Stimulated activated CD8-positive, alpha-beta memory T cell treated with anti-CD3 and anti-CD28 coated beads, Interleukin-12 subunit alpha, Interleukin-12 subunit beta, amount 100 ng/mL, for 4 hours (primary cell): ENCODE results near the gene FBXO31.

Source experiments
- DNase-seq: peaks from one replicate; pipeline ENCODE4 v3.0.0-alpha.2; 2020; ENCODE audit warnings: low read depth

Gene FBXO31

DNA sequence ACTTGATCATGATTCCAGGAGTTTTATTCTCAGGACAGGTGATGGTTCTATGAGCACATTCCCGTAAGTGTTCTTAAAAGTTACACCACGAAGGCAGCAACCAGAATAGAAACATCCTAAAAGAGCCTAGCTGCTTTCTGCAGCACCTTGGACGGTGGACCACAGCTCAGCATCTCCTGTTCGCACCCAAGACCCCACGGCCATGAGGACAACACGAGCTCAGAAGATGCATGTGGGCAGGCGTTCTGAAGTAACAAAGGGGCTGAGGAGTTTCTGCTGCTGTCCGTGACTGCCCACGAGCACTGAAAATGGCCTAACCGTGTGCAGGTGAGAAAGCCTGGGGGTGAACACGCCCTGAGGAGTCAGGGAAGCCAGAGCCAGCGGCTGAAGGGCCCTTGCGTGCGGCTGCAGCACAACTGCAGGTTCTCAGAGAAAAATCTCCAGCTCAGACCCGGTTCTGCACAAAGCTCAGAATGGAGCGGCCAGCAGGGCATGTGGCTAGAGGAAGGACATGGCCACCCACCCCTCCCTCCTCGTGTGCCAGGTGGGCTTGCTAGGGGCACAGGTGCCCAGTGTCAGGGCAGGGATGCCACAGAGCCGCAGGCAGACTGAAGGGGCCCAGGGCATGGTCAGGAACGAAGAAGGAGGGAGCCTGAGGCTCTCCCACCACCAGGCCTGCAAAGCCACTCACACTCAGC lies 55.6 kb downstream of the FBXO31 start:
- no peak for DNase-seq

DNA sequence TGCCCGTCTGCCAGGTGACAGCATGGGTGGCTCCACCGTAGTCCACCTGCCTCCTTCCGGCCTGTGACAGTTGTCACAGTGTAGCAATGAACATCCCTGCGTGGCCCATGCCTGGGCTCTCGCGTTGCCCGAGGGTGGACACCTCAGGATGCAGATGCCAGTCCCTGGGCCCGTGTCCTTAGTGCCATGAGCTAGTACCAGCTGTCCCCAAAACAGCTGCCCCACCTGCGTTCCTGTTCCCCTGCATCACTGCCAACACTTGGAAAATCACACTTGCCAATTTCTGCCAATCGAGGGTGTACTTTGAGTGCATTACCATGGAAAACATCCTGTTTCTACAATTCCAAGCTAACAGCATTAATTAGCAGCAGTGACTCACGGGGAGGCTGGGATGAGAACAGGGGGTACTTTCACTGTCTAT lies 57.4 kb downstream of the FBXO31 start:
- DNase-seq = no peak

DNA sequence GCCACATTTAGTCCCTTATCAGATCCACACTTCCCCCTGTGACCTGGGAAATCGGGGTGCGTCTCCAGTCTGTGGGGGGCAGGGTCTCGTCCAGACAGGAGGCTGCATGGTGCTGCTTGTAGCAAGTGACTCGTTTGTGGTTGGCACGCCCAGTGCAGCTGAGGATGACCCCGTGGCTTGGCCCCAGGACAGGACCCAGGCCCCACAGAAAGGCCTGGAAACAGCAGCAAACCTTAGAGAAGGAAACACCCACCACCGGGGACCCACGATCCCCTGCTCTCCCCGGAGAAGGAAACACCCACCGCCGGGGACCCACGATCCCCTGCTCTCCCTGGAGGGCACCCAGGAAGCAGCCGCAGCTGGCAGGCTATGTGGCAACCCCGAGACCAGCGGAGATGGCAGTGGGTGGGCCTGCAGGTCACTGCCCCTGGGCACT lies 58.1 kb downstream of the FBXO31 start:
- no peak for DNase-seq

DNA sequence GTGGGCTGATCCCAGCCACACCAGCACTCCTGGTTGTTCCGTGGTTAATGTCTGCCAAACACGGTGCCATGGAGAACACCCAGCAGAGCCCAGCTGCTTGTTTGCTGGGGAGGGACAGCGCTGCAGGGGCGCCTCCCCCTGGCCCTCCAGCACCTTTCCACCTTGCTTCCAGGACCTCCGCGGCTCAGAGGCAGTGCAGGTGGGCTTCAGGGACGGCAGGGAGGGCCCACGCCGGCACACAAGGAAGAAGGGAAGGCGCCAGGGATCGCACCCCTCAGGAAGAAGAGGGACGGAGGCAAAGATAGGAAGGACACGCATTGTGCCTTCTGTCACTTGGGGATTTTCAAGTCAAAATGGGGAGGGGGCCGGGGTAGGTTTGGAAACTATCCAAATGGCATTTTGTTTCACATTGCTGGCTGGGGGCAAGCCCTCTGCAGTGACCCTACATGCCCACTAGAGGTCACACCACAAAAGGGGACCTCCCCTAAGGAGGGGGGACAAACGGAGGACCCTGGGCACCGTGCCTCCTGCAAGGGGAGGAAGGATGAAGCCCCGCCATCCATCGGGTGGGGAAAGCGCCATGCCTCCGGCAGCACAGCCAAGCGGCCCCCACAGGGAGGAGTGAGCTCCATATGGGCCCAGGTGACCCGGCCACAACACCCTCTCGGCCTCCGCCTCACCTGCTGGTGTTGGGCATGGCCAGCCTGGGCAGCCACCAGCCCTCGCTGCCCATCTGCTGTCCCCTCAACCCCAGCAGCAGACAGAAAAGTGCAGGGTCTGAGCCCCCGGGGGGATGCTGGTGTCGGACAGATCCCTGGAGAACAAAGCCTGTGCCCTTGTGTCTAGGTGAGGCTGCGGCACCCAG lies 58.9 kb downstream of the FBXO31 start:
- no peak for DNase-seq

DNA sequence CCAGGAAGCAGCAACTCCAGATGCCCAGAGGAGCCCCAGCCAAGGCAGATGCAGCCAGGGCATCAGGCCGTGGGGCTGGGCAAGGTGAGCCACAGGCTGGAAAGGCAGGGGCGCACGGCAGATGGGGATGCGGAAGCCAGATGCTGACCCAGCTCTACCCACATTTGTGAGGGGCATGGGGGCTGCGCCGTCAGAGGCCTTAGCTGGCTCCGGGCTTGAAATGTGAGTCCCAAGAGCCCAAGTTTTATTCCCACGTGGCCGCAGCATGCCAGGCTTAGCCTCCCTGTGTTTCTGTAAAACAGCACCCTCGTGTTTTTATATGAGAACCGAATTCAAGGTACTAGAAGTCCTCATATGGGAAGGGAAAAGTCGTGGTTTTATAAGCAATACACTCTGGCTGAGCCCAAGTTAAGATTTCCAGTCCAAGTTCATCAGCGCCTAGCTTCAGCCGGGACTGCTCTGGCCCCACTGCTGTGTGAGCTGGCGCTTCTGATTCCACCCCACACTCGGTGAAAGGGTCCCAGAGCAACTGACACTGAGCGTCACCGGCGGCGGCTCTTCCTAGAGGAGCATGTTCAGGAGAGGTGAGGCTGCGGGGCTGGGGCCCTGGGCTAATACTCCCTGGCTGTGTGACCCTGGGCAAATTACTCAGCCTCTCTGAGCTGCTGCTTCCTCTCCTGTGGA lies 59.7 kb downstream of the FBXO31 start:
- no peak for DNase-seq

DNA sequence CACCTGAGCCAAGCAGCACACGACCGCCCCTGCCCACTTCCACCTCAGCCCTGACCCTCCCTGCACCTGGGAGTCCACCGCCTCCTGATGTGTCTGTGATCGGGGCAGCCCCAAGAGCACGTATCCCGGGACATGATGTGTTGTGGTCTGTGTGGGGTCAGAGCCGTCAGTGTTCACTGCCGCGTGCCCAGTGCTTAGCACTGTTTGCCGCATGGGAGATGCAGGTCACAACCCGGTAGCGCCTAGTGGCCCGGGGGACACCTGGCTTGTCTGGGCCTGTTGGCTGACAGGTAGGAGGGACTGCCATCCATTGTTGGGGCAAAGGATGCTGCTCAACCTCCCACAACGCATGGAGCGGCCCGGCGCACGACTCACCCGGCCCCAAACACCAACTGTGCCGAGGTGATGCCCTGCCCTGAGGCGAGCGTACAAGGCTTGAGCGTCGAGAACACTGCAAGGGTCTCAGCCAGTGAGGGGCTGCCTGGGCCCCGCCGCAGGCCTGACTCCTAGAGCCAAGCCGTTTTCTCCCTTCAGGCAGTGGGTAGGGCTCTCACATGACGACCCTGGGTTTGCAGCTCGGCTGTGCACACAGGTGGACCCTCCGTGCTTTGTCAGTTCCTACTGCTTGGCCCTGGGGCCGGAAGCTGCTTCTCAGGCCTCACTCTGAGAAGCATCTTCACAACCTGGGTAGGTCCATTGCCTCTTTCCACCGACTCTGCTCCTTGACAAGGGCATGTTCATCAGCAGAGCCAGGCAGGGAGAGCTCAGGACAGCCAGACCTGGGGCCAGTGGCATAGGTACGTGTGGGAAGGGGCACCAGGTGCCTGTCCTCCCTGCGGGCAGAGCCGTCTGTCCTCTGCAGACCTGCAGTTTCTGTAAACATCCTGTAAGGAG lies 60.5 kb downstream of the FBXO31 start:
- DNase-seq = no peak

DNA sequence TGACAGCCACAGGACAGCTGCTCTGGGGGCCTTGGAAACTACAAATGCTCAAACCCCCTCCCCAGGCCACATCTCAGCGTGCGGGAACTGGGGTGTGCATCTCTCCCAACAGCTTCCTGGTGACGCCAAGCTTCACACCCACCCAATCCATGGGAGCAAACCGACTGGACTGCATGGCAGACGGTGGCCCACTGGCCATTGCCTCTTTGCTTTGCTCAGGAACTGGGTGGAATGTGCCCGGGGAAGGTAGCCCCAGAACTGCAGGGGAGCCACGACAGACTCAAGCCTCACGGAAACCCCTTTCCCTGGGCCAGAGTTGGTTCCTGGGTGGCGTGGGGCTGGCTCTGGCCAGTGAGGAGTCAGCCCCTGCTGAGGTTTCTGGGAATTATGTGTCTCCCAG lies 61.2 kb downstream of the FBXO31 start:
- DNase-seq = no peak

DNA sequence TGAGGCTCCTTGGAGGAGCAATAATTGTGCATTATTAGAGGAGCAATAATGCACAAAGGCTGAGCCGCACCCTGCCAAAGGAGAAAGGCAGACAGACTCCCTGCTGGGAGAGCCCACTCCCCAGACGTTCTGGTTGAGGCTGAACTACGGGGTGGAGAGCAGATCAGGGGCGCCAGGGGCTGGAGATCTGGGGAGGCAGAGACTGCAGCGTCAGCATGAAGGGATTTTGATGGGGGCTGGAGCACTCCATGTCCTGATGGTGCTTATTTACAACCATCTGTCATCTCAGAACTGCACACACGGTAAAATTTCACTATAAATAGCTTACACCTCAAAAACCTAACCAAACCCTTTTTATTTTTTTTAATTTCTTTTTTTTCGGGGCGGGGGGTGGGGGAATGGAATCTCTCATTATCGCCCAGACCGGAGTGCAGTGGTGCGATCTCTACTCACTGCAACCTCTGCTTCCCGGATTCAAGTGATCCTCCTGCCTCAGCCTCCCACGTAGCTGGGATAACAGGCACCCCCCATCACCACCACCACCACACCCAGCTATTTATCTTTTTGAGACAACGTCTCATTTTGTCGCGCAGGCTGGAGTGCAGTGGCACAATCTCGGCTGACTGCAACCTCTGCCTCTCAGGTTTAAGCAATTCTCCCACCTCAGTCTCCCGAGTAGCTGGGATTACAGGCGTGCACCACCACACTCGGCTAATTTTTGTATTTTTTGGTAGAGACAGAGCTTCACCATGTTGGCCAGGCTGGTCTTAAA lies 62.1 kb downstream of the FBXO31 start:
- DNase-seq = no peak

DNA sequence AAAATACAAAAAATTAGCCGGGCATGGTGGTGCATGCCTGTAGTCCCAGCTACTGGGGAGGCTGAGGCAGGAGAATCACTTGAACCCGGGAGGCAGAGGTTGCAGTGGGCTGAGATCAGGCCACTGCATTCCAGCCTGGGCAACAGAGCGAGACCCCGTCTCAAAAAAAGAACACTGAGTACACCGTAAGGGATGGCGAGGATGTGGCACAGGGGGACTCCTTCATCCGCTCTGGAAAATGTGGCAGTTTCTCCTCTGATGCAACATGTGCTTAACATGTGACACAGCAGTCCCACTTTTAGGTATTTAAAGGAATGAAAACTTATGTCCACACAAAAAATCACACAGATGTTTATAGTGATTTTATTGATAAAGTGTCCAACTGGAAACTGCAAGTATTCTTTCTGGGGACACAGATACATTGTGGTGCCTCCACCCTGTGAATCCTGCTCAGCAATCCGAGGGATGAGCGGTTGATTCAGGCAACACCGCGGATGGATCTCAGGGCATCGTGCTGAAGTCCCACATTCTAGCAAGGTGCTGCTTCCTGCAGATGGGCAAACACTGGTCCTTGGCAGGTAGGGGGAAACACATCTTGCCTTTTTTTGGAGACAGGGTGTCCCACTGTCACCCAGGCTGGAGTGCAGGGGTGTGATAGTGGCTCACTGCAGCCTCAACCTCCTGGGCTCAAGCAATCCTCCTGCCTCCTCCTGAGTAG lies 62.9 kb downstream of the FBXO31 start:
- no peak for DNase-seq

DNA sequence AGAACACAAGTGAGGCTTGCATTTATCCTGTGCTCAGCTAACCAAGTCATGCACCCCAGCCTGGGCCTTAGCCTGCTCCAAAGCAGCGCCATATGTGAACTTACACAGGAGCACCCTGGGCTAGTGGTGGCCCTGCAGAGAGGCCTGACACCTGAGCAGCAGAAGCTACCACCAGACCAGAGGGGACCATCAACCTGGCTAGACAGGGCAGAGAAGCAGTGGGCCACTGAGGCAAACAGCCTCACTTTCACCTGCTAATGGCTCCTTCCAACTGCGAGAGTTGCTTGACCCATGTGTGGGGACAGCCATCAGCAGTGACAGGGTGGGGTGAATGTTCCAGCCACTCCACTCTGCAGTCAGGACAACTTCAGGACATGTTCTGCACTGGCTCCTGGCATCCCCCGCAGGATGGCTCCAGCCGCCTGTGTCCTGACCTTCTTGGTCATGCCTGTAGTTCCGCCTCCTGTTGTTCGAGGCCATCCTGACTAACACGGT lies 63.5 kb downstream of the FBXO31 start:
- no peak for DNase-seq

DNA sequence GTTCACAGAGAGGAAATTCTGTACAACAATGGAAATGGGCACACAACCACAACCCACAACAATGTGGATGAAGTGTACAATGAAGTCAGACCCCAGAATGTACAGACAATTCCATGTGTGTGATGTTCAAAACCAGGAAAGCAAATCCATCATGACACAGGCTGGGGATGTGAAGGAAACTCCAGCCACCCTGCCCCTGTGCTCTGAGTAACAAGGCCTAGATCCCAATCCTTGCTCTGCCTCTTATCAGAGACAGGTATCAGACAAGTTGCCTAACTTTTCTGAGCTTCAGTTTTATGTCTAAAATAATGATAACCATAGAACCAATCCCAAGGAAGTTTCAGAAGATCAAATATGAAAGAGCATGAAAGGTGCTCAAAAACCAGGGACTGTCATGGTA lies 64.6 kb downstream of the FBXO31 start:
- no peak for DNase-seq

DNA sequence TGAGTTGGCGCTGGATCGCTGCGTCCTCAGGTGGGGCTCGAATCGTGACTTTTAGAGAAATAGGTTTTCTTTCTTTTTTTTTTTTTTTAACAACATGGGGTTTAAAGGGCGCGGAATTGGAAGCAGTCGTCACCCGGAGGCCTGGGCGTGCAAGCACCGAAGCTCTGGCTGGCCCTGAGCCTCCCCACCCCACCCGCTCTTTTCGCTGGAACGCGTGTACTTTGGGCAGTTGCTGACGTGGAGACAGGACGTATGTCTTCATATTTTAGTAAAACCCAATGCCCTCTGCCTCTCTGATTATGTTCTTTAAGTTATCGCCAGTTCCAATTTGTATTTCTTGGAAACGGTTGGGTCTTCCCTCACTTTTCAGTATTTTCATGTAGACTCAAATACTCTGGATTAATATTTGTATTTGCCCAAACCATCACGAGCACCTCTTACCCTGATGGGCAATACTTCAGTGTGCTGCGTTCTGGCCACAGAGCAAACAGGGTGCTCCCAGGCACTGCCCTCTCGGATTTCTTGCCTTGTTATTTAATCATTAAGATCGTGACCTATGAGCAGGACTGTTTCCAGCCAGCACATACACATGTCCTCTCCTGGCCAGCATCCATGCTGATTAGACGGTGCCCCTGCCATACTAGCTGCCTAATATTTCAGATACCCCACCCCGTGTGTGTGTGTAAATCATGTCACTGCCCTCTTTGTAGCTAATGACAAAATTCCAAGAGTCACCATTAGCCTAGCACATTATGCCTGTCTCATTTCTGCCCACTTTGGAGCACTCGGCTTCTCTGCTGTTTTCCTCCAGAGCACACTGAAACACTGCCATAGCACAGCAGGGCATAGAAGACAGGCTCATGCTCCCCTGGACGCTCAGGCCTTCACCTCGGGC lies 65.6 kb downstream of the FBXO31 start:
- no peak for DNase-seq

DNA sequence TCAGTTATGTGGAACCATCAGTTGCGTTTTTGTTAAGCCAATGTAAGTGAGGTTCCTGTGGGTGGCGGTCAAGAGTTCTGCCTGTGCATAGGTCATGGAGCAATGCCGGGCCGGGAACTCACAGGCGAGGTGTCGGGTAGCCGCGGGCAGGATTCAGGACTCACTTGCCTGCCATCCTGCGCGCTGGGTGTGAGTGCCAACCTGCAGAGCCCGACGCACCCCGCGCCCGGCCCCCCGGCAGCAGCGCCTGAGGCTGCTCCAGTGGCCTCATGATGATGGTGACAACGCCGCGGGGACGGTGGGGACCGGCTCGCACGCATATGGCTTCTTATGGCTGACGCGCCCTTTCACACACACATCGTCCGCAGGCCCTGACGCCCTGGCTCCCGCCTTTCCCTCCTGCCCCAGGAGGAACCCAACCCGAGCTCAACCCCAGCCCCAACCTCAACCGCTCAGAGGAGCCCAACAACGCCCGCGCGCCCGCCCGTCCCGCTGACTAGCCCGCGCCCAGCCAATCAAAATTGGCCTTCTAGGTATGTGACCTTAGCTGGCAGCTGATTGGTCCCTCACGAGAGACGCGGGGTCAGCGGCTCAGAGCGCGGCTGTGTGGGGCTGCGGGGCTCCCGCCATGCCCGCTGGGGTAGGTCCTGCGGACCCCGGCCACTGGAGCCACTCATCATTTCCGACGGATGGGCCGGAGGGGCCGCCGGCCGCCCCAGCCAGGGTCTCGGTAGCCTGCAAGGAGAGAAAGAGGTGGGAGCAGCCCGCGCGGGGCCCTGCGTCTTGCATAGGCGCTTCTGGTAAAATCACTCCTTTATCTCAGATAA lies 66.4 kb downstream of the FBXO31 start, which contains the start of gene C16orf95:
TSS of gene C16orf95 (minus strand) at position 470 of the 827 bp plus-strand sequence. CDS start at position 320, 150 bp downstream.
- DNase-seq = peak; percentile 91

DNA sequence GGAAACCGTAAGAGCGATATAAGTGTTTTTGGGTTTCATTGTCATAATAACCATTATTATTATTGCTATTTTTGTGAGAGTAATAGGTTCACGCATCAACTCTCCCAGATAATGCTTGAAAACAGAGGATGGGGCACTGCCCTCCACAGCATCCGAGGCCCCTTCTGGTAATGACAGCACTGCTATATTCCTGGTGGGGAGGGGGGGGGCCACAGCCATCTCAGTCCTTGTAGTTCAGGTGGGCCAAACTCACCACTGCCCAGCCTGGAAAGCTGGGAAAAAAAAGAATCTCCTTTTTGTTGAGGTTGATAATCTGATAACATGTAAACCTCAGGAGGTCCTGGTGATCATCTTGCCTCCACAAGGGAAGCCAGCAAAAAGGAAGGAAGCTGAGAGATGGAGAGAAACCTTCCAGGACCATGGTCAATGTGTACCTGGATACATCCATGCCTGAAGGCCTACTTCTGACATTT lies 67.1 kb downstream of the FBXO31 start:
- no peak for DNase-seq

DNA sequence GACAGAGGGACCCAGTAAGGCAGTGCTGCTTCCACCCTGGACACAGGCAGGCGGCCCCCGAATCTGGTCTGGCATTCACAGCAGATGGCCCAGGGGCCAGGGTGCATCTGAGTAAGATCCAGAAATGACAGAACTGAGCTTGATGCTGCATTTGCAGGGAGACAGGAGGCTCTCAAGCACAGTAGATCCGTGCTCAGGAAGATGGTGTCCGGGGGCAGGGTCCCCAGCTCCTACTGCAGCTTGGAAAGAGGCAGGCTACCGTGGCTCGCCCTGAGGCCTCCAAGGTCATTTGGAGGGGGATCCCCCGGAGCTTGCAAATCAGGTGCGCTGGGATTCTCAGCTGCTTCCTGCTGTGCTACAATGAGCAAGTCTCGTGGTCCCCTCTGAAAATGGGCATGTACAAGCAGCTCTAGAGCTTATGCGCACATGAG lies 68.6 kb downstream of the FBXO31 start:
- no peak for DNase-seq

DNA sequence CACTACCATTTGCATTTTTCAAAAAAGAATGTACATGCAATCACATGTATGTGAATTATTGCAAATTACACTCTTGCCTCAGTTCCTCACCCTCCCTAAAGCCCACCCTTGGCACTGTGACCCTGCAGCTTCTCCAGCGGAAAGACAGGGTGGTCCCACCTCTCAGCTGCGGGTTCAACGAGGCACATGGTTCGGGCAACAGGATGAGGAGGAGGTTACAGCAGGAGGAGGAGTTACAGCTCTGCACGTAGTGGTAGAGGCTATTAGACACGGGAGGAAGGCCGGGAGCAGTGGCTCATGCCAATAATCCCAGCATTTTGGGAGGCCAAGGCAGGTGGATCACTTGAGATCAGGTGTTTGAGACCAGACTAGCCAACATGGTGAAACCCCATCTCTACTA lies 71.6 kb downstream of the FBXO31 start:
- no peak for DNase-seq

DNA sequence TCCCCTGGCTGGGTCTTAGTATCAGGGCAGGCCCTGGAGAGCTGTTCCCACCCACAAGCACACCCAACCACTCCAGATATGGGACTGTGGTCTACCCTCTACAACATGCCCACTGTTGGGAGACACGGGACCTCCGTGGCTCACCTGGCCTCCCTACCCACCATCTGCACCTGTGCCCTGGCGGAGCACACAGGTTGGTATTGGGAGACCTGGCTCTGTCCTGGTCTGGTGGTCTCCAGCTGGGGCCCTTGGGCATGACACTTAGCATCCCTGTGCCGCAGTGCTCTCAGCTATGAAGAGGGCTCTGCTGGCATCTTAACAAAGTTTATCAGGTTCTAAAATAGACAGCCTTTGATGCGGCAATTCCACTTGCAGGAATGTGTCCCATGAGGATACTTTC lies 72.2 kb downstream of the FBXO31 start:
- DNase-seq = no peak

DNA sequence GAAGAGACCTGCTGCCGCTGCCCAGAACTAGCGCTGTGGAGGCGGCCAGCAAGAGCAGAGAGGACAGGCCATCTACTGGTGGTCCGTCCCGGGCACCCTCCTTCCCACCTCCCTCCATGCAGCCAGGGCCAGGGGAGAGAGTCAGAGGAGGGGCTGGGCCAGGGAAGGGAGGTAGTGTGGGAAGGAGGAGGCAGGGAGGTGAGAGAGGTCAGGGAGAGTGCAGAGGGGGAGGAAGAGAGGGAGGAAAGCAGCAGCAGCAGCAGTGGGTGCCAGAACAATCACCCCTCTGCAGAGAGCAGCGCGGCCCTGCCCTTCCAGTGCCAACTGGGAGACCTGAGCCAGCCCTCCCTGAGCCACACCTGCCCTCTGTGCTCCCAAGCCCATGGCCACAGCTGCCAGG lies 73.0 kb downstream of the FBXO31 start:
- DNase-seq = no peak
